CD4-positive, alpha-beta T cell treated with Interleukin-4 for 1 hour (primary cell): ENCODE data around the gene ZNF710.

Experiments used
- DNase-seq, 2 donors: peaks; one replicate each; pipeline ENCODE4 v3.0.0-alpha.2; 2020 to 2022

The ZNF710 gene

DNA sequence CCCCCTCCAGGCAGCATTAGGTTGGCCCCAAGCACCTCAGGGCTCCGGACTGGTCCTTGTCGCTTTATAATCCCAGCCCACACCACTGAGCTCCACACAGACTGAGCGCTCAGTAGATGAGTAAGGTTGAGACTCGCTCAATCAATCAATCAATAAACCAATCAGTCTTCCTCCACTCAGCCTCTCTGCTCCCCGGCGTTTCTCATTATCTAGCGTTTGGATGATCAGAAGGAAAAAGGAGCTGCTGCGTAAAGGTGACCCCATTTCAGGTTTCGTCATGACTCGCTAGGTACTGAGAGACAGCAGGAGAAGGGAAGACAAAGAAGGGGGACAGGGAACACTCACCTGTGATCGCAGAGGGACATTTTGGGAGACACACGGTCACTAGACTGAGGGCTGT is 41.2 kb downstream of the ZNF710 start:
- DNase-seq, result no peak

DNA sequence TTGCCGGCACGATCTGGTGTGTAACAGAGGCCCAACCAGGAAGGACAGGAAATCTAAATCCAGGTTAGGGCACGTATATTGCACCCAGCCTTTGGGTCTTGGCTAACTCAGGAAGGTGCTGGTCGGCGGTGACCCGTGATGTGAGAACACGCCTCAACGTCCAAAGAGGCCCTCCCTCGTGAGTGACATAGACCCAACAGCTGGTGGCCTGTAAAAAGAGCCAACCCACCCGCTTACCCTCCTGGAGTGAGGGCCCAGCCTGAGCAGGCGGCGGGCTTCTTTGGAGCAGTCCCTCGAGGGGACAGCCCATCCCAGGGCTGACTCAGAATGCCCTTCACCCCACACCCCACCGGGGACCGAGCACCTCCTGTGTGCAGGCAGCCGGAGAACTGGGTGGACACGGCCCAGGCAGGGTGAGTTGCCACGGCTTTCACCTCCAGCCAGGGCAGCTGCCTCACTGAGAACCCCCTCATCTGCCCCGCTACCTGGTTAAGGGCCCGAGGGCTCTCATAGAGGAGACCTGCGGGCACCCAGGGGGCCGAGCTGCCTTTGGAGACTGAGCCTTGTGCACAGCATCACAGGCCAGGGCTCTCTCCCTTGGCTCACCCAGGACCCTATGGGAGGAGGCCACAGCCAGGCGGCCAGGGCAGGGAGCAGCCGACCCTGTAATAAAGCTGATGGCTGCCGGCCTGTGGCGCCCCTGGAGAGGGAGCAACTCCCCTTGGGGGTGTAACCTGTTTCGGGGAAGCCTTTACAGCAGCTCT is 41.8 kb downstream of the ZNF710 start:
- DNase-seq, result no peak

DNA sequence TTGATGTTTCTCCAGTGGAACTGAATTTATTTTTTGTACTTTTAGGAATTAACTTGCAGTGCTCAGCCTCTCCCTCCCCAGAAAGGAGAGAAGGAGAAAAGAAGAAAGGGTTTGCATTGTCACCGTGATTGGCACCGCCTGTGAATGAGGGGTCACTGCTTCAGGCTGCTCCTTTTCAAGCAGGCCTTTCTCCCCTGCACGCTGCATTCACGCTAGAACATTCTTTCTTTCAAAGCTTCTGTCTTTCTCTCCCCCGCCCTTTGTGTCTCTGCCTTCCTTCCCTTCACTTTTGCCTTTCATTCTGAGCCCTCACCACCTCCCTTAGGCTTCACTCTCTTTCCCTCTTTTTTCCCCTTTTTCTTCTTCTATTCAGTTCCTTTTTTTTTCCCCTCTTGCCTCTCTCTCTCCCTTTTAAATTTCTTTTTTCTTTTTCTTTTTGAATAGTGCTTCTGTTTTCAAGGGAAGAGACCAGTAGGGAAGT is 42.4 kb downstream of the ZNF710 start:
- no peak for DNase-seq

DNA sequence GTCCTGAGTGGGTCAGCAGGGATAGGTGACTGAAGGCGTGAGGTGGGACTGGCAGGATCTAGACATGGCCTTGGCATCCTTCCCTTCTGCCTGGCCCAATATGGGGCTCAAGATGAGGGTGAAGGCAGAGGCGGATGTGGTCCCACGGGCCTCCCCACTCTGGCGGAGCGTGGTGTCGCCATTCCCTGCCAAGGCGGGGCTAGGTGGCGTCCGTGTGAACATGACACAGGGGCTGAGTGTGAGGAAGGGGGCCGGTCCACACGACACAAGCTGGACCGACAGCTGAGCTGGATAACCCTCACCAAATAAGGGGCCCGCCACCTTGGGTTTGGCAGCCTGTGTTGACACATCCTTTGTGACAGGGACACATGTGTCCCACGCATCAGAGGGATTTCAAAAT is 43.1 kb downstream of the ZNF710 start:
- no peak for DNase-seq

DNA sequence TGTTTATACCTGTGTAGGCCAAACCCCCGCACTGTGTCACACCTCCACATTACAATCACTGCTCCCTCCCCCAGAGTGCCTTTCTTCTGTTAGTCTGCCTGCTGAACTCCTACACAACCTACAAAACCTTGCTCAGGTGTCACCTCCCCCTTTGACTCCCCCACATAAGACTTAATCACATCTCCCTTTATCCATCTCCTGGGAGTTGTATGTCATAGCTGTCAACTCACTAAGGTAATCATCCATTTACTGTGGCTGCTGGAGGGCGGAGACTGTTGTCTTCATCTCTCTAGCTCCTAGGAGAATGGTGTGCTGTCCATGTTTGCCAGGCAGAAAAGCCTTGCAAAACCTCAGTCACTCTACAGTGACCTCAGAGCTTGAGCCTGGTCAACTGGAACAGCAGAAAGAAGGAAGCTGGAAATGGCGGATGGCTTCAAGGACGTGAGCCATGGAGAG is 43.8 kb downstream of the ZNF710 start:
- no peak for DNase-seq

DNA sequence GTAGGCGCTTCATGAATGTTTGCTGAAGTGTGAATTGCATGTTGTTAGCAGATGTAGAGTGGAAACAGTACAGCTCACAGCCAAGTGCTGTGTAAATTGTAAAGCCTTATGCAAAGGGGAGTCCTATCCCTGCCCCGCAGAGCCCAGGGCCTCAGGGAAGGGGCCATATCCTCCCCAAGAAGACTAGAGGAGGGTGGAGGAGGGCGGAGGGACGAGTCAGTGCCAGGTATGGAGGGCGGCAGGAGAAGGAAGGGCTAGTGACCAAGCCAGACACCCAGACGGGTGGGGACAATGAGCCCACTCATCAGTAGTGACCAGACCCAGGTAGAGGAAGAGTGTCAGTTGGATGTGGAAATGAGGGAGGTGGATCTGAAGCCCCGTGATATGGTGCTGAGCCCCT is 45.2 kb downstream of the ZNF710 start:
- no peak for DNase-seq

DNA sequence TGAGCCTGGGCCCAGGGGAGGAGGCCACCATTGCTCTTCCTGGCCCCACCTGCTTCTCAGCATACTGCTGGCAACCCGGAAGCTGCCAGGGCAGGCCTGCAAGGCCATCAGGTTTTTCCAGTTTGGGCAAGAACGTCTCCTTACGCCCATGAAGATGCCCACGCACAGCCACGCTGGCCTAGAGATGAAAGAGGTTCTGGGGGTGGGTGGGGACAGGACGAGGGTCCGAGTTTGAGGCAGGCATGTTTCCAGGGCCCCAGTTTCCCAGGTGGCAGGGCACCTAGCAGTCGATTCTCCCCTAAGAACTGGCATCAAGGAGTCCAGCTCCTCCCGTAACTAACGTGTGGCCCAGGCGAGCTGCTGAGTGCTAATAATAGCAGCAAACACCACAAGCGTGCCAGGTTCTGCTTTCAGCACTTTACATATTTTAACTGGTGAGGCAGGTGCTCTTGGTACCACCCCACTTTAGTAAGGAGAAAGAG is 45.8 kb downstream of the ZNF710 start:
- DNase-seq, result peak in 1 of 2 donors; percentile 43

DNA sequence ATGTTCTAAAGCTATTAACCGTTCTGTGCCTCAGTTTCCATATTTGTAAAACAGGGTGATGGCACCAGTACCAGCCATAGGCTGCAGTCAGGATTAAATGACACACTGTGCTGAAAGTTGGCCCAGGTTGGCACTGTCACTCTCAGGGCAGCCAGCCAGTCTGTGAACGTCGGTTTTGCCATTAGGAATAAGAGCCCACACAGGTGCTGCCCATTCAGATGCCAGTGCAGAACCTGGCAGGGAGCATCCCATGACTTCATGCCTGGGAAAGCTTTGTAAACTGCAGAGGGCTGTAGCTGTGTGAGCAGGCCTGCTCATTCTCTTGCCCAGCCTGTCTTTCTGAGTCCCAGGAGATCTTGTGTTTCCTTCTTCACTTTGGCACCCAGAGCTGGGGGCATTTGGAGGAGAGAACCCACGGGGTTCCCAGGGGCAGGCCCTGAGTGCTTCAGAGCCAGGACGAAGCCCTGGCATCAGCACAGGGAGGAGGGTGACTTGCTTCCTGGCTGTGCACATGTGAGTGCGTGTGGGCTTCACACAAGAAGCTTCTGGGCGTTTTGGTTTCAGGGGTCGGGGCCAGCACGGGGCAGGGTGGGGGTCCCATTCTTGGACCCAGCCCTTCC is 46.9 kb downstream of the ZNF710 start:
- DNase-seq, result no peak

DNA sequence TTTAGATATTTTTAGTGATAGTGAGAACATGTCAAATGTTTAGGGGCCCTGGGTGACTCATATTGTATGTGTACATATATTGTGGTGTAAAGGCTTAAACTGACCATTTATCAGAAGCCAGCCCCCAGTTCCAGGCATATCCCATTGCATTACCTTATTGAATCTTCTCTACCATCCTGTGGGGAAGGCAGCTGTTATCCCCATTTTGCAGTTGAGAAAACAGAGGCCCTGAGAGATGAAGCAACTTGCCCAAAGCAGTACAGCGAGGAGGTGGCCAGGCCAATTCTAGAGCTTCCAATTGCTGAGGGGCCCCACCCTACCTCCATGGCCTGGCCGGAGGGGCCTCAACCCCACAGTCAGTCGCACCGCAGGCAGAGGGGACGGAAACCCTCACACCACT is 47.9 kb downstream of the ZNF710 start:
- no peak for DNase-seq

DNA sequence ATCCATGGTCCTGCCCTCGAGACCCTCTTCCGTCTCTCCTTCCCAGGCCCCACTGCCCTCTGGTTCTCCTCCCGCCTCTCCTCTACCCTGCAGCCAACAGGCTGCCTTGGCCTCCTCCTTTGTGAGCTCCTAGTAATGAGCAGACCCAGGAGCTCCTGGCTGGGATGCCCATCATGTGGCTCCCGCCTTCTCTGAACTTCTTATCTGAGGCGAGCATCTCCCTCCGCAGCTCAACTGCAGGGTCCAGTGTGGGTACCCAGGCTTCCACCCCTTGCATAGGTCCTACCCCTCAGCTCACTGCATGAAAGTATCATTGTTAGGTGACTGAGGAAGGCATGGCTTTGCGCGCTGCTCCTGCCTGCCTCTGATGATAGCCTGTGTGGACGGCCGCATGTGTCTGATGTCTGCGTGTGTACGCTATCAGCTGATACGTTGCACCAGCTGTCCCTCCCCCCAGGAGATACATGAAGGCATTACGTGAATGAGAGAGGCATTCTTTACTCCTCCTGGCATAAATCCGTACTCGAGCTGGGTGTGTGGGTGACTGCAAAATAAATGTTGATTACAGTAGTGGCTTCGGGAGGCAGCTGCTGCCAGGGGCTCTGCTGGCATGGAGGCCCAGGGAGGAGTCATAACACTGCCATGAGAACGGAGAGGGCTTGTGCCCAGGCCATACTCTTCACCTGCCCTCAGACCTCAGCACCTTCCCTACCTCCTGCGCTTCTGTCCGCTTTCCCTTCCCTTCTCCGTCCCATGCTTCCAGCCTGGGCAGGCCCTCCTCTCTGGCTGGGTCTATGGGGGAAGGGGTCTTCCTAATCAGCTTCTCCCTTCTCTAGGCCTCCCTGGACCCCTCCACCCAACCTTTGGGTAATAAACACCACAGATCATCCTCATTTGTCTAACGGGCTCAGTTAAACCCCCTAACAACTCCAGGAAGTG is 48.8 kb downstream of the ZNF710 start:
- no peak for DNase-seq

DNA sequence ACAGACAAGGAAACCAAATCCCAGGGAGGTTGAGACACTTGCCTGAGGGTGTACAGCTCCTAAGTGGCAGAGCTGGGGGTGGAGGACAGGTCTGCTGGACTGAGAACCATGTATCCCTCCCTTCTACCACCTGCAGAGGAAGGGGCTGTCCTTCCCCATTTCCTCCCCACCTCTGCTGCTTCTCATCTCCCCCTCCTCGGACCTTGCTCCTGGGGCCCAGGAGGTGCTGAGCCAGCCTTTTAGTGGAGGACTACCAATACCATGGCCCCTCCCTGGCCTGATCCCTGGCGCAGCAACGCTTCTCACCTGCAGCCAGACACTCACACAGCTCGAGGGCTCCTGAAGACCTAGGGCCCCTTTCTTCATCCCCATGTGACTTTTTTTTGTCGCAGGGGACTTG is 50.8 kb downstream of the ZNF710 start:
- no peak for DNase-seq

DNA sequence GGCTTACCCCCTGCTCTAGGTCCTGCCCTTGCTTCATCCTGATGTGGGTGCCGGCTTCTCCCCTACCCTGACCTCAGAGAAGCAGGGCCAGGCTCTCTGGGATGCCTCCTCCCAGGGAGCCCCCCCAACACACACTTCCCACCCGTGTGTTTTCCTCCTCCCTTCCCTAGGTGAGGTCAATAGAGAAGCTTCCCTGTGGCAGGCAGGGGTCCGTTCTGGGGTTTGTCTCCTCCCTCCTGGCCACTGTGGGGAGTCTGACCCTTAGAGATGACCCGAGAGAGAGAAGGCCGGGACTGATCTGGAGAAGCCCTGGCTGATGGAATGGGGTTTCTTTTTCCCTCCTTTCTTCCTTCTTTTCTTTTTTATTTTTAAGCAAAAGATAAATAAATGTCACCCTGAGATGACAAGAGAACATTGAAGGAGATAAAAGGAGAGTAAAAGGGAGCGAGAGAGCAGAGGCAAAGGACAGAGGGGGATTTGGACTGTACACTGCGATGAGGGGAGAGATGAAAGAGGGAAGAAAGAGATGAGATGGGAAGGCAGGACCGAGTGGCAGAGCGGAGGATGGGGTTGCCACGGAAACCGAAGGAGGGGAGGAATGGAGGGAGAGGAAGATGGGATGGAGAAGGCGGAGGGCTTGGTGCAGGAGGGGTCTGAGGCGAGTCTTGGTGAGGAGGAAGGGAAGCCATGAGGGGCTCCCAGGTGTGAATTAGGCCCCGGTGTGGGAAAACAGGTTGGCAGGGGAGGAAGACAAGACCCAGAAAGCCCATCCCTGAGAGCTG is 52.8 kb downstream of the ZNF710 start:
- no peak for DNase-seq

DNA sequence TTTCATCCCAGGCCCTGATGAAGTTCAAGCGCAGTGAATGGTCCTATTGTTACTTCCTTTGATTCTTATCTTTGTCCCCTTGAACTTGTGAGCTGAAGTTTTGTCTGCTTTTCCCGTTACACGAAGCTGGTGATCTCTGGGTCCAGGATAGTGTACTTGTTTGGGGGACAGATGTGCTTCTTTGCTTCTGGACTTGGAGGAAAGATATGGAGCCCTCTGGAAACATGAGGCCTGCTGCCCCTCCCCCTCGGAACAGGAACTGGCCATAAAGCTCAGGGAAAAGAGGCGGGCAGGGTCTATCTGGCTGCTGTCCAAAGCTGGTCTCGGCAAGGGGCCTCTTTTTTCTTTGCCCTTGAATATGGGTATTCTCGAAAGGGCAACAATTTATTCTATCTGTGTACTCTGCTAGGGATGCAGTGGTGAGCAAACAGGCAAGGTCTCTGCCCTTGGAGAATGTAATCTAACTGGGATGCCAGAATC is 53.5 kb downstream of the ZNF710 start:
- no peak for DNase-seq

DNA sequence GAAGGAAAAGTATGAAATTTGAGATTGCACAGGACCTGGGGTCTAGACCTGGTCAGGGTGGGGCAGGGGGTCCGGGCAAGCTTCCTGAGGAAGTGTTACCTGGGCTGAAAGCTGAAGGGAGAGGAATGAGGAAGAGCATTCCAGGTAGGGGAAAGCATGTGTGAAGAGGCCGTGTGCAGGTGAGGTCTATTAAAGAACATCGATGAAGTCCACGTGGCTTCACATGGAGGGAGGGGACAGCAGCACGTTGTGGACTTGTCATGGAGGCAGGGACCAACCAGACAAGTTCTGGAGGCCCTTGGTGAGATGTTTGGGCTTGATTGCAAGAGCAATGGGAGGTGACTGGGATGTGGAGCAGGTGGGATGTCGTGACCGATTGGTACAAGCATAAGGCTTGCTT is 54.1 kb downstream of the ZNF710 start:
- DNase-seq, result no peak

DNA sequence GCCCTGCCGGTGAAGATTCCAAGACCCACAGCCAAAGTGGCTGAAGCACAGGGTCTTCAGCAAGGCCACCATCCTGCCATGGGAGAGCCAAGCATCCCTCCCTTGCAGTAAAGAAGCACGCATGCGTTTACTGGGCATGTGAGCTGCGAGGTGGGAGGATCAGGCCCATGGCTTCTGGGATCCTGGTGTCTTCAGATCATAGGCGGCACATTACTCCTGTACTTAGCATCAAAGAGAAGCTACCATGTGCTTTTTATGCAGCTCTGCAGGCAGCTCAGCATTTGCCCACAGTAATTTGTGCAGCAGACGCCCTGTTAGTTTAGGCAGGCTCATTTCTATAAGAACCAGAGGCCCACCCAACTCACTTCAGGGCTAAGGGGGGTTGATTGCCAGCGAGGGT is 55.4 kb downstream of the ZNF710 start:
- no peak for DNase-seq

DNA sequence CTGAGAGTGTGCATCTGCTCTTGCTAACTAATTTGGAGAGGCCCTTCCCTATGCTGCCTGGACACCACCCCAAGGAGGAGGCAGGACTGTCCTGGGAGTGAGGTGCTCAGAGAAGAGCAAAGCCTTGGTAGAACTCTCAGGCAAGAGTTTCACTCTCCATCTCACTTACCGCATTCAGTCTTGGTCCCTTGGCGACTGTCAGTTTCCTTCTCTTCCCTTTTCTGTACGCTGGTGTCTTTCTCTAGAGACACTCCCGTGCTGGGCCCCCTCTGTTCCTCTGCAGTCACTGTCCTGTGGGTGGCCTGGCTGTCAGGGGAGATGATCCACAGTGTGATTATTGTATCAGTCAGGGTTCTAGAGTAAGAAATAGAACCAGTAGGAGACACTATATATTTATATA is 57.2 kb downstream of the ZNF710 start:
- peak in 1 of 2 donors; percentile 16 for DNase-seq

DNA sequence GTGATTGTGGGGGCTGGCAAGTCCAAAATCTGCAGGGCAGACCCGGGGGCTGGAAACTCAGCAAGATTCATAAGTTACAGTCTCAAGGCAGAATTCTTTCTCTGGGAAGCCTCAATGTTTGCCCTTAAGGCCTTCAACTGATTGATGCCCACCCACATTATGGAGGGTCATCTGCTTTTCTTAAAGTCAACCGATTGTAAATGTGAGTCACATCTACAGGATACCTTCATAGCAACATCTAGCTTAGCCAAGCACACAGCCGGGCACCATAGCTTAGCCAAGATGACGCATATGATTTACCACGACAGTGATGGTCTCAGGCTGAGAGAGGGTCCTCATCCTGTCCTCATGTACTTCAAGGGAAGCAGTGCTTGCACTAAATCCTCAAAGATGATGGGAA is 57.7 kb downstream of the ZNF710 start:
- no peak for DNase-seq

DNA sequence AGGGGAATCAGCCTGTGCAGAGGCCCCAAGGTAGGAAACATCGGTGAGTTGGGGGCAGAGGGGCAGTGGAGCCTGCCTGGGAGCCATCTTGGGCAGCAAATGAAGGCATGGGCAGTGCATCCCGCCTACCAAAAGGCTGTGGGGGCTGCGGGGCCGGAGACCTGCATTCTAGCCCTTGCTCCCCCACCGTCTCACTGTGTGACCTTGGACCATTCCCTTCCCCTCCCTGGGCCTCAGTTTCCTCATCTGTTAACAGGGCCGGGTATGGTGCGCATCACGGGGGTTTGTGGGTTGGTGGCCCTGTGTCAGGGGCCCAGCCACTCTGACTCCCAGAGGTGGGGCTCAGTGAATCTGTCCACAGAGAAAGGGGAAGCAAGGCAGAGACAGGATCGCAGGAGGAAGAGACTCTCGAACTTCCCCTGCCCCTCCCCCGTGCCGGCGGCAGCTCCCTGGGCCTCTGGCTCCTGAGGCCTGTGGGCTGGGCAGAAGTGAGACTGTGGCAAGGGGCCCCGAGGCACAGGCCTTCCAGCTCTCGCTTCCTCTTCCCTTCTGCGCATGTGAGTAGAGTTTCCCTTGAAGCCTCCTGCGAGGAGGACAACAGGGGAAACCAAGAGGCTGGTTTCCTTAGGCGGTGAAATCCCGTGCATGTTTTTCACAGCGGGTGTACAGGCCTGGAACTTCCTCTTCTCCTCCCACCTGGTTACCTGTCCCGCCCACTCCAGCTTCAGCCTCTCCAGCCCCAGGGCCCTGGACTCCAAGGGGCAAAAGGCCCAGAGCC is 58.3 kb downstream of the ZNF710 start:
- DNase-seq, result peak; percentile 80 to 92

DNA sequence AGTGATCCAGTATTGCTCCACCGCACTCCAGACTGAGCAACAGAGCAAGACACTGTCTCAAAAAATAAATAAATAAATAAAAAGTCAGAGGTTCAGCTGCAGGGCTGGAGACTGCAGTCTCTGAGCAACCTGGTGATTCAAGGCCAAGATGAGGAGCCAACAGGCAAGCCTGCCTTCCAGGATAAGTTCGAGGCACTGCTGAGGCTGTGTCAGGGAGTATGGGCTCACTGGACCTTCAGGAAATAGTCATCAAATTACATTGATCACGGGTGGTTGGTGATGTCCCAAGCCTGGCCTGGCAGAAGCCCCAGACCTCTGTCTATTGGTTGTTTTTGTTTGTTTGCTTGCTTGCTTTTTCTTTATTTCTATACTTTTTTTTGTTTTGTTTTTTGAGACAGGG is 59.7 kb downstream of the ZNF710 start:
- DNase-seq, result no peak

DNA sequence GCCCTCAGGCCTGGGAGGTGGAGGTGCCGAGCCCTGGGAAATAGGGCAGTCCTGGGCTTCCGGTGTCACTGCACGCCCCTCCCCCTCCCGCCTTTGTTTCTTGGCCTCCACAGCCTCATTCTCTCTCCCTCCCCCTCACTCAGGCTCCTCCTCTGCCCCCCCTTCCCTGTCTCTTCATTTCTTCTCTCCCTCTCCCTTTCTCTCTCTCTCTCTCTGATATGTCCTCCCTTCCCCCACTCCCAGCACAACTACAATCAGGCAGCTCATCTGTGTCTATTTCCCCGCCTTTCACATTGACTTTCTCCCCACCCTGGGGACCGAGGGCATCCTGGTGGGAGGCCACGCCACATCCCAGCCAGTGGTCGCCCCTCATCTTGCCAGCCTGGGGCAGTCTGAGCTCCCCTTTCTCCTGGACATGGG is 60.9 kb downstream of the ZNF710 start:
- peak; percentile 21 to 63 for DNase-seq

DNA sequence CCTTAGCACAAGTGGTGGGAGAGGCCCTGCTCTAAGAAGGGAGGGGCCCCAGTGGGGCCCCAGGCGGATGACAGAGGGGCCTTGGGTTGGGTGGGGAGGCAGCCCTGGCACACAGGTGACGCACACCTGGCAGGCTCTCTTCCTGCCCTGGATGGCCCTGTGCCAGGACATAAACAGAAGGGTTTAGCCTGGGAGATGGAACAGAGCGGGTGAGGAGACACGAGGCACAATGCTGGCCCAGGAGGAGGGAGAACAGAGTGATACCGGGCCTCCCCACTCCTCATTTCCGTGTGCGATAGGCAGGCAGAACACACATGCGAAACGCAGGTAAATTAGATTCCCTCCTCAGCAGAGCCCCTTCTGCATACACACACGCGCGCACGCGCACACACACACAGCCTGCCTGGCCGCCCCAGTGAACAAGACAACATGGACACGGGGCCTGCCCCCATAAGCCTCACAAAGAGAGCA is 61.4 kb downstream of the ZNF710 start:
- DNase-seq, result peak in 1 of 2 donors; percentile 29
